Measurements from ENCODE around the gene SRSF3. TPM values are rescaled to one million over a fixed set of nuclear protein-coding genes. Genes with fewer than 3 reads are reported as not detected.
A peak's percentile ranks its signal among the peaks of the same experiment; 100 is the strongest.

Gene SRSF3
- total and polyA plus RNA-seq, 9 of the 15 experiments (the other 6 are each of a cell fraction or from before 2014, with no cell fraction given) = 337 to 1,200 (median 518) TPM

- TF ChIP-seq HINFP (tag; conservative IDR thresholded peaks at IDR 0.05; ENCODE audit: low read depth) (peak; percentile 46; the same call in 1 of the 2 replicates), ZBTB26 (CRISPR knock-in tag; IDR thresholded peaks at IDR 0.05) (peak; percentile 93), NFIX (CRISPR knock-in tag; IDR thresholded peaks at IDR 0.05; ENCODE audit: low read depth) (no peak), TBL1XR1 (IDR thresholded peaks at IDR 0.05; ENCODE audit: low read length in 2 of 2) (peak; percentile 52 to 88; a peak in 3 of 4 replicates), CTCFL (IDR thresholded peaks at IDR 0.05; ENCODE audit: borderline replicate concordance, insufficient read depth, low read depth, low read length, poor library complexity, severe bottlenecking) (peak; percentile 59), ZBTB43 (CRISPR knock-in tag; IDR thresholded peaks at IDR 0.05) (peak; percentile 71; the same call in 1 of the 2 replicates), CBX5 (IDR thresholded peaks at IDR 0.05; ENCODE audit: borderline replicate concordance, low read depth) (no peak), RFX1 (IDR thresholded peaks at IDR 0.05) (peak; percentile 79), TCF15 (CRISPR knock-in tag; IDR thresholded peaks at IDR 0.05) (no peak), CBX2 (IDR thresholded peaks at IDR 0.05; ENCODE audit: insufficient read depth, low read length, poor library complexity, severe bottlenecking) (no peak), RBM39 (optimal IDR thresholded peaks at IDR 0.05; ENCODE audit: low read depth, low read length) (peak; percentile 97), ZNF316 (IDR thresholded peaks at IDR 0.05) (peak; percentile 51; the same call in 1 of the 2 replicates), POLR3G (IDR thresholded peaks at IDR 0.05; ENCODE audit: extremely low read depth, insufficient read length, insufficient replicate concordance) (no peak), ELF2 (CRISPR knock-in tag; IDR thresholded peaks at IDR 0.05) (peak; percentile 80), E2F4 (CRISPR knock-in tag; IDR thresholded peaks at IDR 0.05; ENCODE audit: low read depth) (no peak), GTF2F1 (IDR thresholded peaks at IDR 0.05; ENCODE audit: low read depth, low read length) (peak; percentile 99), FOXJ2 (tag; IDR thresholded peaks at IDR 0.05) (peak; percentile 63), HDAC1 (IDR thresholded peaks at IDR 0.05) (peak; percentile 54 to 77; a peak in 3 of 4 replicates), ZNF561 (CRISPR knock-in tag; conservative IDR thresholded peaks at IDR 0.05) (0 out of 2 replicates have a peak, but pooled peaks have one; percentile 34), HMG20B (CRISPR knock-in tag; IDR thresholded peaks at IDR 0.05) (no peak)
Observed at GRCh38 chr6:36594029-36594815, at the start of gene SRSF3 (continued).
